ENCODE results near the gene DYDC2. TPM values are rescaled to one million over a fixed set of nuclear protein-coding genes. Genes with fewer than 3 reads are reported as not detected.
"Not testable (repeated sequence)": the region's sequence is repeated elsewhere in the genome, so short reads cannot be mapped to it uniquely, and the experiment has no call there.

The DYDC2 gene
- total RNA-seq, 1 donor from 2014 or later = not detected

GRCh38 chr10:80411681-80412220, 55.2 kb downstream of the DYDC2 start:
- DNase-seq (ENCODE audit: extremely low read depth, low read depth, low spot score) = no peak

DNA sequence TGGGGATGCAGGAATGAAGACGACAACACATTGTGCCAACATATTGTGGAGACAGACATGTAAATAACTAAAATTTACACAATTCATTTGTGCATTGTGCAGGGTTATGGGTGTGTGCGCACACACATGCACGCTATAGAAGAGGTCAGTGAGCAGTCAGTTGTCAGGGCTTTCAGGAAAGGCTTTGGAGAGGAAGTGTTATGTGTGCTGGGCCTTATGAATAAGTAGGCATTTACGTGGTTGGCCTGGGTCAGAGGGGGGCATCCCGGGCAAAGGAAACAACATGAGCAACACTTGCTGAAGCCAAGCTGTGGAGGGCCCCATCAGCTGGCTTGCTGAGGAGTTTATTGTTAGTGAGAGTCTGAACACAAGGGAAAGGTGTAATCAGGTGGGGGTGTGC, 55.9 kb downstream of the DYDC2 start:
- peak; percentile 92 for DNase-seq (ENCODE audit: extremely low read depth, low read depth, low spot score)

DNA sequence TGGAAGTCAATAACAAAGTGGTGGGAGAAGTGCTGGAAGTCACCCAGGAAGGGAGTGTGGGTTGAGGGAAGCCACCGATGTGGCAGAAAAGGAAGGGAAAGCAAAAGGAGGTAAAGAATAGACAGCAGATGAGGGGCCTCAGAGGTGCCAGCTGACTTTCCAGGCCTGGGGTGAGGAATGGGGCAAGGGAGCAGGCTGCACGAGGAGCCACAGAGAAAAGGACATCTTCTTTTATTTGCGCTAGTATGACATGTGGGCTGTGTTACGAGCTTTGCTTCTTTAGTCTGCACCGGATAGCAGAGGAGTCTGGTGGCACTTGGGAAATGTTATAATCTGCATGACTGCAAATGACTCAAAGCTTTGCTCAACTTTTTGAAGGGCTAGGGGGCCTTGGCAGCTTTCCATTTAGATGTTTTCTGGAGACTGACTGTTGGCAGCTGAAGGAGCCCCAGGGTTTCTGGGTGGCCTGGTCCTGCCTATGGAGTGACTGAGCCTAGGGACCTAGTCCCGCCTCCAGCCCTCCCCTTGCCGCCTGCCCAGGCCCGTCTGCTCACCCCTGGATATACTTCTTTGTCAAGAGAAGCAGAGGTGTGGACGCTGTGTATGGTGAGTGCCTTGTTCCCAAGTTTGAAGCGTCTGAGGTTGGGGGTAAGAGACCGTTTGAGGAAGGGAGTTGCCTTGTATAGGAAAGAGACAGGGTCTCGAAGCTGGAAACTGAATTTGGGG, 56.9 kb downstream of the DYDC2 start:
- no peak for DNase-seq (ENCODE audit: extremely low read depth, low read depth, low spot score)

DNA sequence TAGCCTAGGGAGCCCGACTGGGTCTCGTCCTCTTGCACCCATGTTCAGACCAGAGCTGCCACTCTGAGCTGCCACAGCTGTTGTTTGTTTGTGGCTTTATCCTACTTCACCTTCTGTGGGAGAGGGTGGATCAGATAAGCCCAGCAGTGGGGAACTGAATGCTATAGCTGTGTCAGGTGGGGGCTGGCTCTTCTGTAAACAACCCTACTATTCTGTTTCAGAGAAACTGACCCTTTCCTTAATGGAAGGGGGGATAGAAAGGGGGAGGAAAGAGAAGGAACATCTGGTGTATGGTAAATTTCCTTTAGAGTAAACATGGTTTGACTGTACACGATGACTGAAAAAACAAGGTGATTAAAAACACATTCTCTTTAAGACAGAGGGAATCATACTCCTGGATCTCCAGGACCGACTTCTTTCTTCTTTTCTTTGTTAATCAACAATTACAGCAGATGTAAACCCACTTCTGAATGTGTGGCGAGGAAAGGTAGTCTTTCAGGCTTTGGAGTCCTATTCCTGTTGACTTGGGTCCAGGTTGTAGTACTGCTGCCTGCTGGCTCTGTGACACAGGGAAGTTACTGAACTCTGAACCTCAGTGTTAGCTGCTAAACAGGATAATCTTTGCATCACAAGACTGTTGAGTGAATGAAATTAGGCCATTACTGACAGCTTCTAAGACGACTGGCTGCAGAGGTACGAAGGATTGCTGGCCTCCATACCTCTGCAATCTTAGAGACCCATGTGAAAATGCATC, 57.7 kb downstream of the DYDC2 start:
- no peak for DNase-seq (ENCODE audit: extremely low read depth, low read depth, low spot score)

- no peak for DNase-seq (ENCODE audit: extremely low read depth, low read depth, low spot score)
Observed at GRCh38 chr10:80415734-80416478, 59.3 kb downstream of the DYDC2 start.

- DNase-seq (ENCODE audit: extremely low read depth, low read depth, low spot score) = no peak
Observed at GRCh38 chr10:80416479-80417098, 60.0 kb downstream of the DYDC2 start.

- DNase-seq (ENCODE audit: extremely low read depth, low read depth, low spot score) = not testable (repeated sequence)
Observed at GRCh38 chr10:80417256-80417655, 60.7 kb downstream of the DYDC2 start.

Other genes with a start within 250 kb of the DYDC2 start
- 0.93 TPM in 1 of 2 replicates, not detected in the other for gene PLAC9, start 224.1 kb upstream of the DYDC2 start, total RNA-seq
- gene ANXA11, start 151.2 kb upstream of the DYDC2 start, total RNA-seq = 98.2 and 118 TPM in 2 replicates
- not detected in 2 replicates for gene MAT1A, start 67.1 kb upstream of the DYDC2 start, total RNA-seq
- not detected in 2 replicates for gene DYDC1, start within 50 bp of the DYDC2 start, total RNA-seq
- 197 and 204 TPM in 2 replicates for gene PRXL2A, start 51.8 kb downstream of the DYDC2 start, total RNA-seq
- 202 and 235 TPM in 2 replicates for gene TSPAN14, start 97.5 kb downstream of the DYDC2 start, total RNA-seq
- 0.23 TPM in 1 of 2 replicates, not detected in the other for gene SH2D4B, start 181.1 kb downstream of the DYDC2 start, total RNA-seq